BLaER1 treated with 17β-estradiol and CSF1 and Interleukin-3, amounts not matched to agents 10 nM and 100 nM (cell line): ENCODE data around the gene MAP1B.

ENCODE experiments used
- H3K27ac ChIP-seq, 11 experiments: shearing (Covaris generic); formaldehyde crosslinking; 2 replicates each; pipeline ENCODE4 v1.8.1; 2022
- H3K27me3 ChIP-seq, 11 experiments: shearing (Covaris generic); formaldehyde crosslinking; 2 replicates each; pipeline ENCODE4 v1.8.1; 2022
- H3K36me3 ChIP-seq, 11 experiments: shearing (Covaris generic); formaldehyde crosslinking; 2 replicates each; pipeline ENCODE4 v1.8.1; 2022
- H3K4me1 ChIP-seq, 10 experiments: shearing (Covaris generic); formaldehyde crosslinking; 2 replicates each; pipeline ENCODE4 v1.8.1; 2022
- H3K4me2 ChIP-seq, 11 experiments: shearing (Covaris generic); formaldehyde crosslinking; 2 replicates each; pipeline ENCODE4 v1.8.1; 2022
- H3K4me3 ChIP-seq, 10 experiments: shearing (Covaris generic); formaldehyde crosslinking; 2 replicates each; pipeline ENCODE4 v1.8.1; 2022
- H3K9ac ChIP-seq, 11 experiments: shearing (Covaris generic); formaldehyde crosslinking; 2 replicates each; pipeline ENCODE4 v1.8.1; 2022
- H3K9me3 ChIP-seq, 11 experiments: shearing (Covaris generic); formaldehyde crosslinking; replicated peaks in 1 of 11; 2 replicates each; pipeline ENCODE4 v1.8.1; 2022
- H4K20me1 ChIP-seq, 11 experiments: shearing (Covaris generic); formaldehyde crosslinking; 2 replicates each; pipeline ENCODE4 v1.8.1; 2022
- Cebpa-rat ChIP-seq, 11 experiments: shearing (Covaris generic); IDR thresholded peaks; 2 replicates each; pipeline ENCODE4 v1.8.1; 2022

Gene MAP1B

GRCh38 chr5:72242796-72243475 is 135.7 kb downstream of the MAP1B start:
- TF ChIP-seq Cebpa-rat (IDR thresholded peaks at IDR 0.05): no peak
- H4K20me1 ChIP-seq: peaks cover 0 to 37% (median 11%) of the 10 kb centered on the region in 11 experiments; a peak in 7 of 22 replicates
- H3K4me2 ChIP-seq: no peak overlapping the region
- H3K4me1 ChIP-seq: peaks cover 0 to 16% (median 12%) of the 10 kb centered on the region in 10 experiments; a peak in 11 of 20 replicates
- H3K27ac ChIP-seq: no peak overlapping the region
- peaks cover 6 to 50% (median 24%) of the 10 kb centered on the region in 11 experiments; a peak in 20 of 22 replicates for H3K36me3 ChIP-seq
- H3K9me3 ChIP-seq: no peaks in the 10 kb centered on the region
- H3K27me3 ChIP-seq: no peaks in the 10 kb centered on the region
- no peak overlapping the region for H3K4me3 ChIP-seq
- H3K9ac ChIP-seq: no peak overlapping the region

- no peaks in the 10 kb centered on the region for H3K9me3 ChIP-seq
- H4K20me1 ChIP-seq: peaks cover 0 to 37% (median 11%) of the 10 kb centered on the region in 11 experiments; a peak in 7 of 22 replicates
- no peak overlapping the region for H3K27ac ChIP-seq
- peaks cover 6 to 42% (median 17%) of the 10 kb centered on the region in 11 experiments; a peak in 14 of 22 replicates for H3K36me3 ChIP-seq
- TF ChIP-seq Cebpa-rat (IDR thresholded peaks at IDR 0.05): no peak
- no peak overlapping the region for H3K4me3 ChIP-seq
- peaks cover 0 to 18% (median 13%) of the 10 kb centered on the region in 10 experiments; a peak in 11 of 20 replicates for H3K4me1 ChIP-seq
- H3K4me2 ChIP-seq: no peak overlapping the region
- H3K27me3 ChIP-seq: no peaks in the 10 kb centered on the region
- H3K9ac ChIP-seq: no peak overlapping the region
Measured at GRCh38 chr5:72243706-72244105, 136.4 kb downstream of the MAP1B start.

GRCh38 chr5:72244862-72245371 is 137.6 kb downstream of the MAP1B start:
- Histone ChIP-seq H3K27me3 (no peaks in the 10 kb centered on the region), H4K20me1 (peaks cover 0 to 37% (median 11%) of the 10 kb centered on the region in 11 experiments; a peak in 7 of 22 replicates), H3K4me1 (peaks cover 0 to 18% (median 13%) of the 10 kb centered on the region in 10 experiments; a peak in 11 of 20 replicates), H3K36me3 (peaks cover 6 to 31% (median 13%) of the 10 kb centered on the region in 11 experiments; a peak in 12 of 22 replicates), H3K9ac (no peak overlapping the region), H3K9me3 (no peaks in the 10 kb centered on the region), H3K4me3 (no peak overlapping the region), H3K27ac (no peak overlapping the region), H3K4me2 (no peak overlapping the region)
- TF ChIP-seq Cebpa-rat (IDR thresholded peaks at IDR 0.05): no peak

GRCh38 chr5:72245546-72245945 is 138.3 kb downstream of the MAP1B start:
- H3K9ac ChIP-seq: no peak overlapping the region
- H3K36me3 ChIP-seq: peaks cover 6 to 25% (median 13%) of the 10 kb centered on the region in 11 experiments; a peak in 13 of 22 replicates
- no peaks in the 10 kb centered on the region for H3K9me3 ChIP-seq
- peaks cover 0 to 18% (median 13%) of the 10 kb centered on the region in 10 experiments; a peak in 11 of 20 replicates for H3K4me1 ChIP-seq
- H4K20me1 ChIP-seq: peaks cover 0 to 36% (median 11%) of the 10 kb centered on the region in 11 experiments; a peak in 7 of 22 replicates
- H3K4me3 ChIP-seq: no peak overlapping the region
- no peaks in the 10 kb centered on the region for H3K27me3 ChIP-seq
- TF ChIP-seq Cebpa-rat (IDR thresholded peaks at IDR 0.05): no peak
- no peak overlapping the region for H3K4me2 ChIP-seq
- H3K27ac ChIP-seq: no peak overlapping the region

GRCh38 chr5:72245951-72246532 is 138.8 kb downstream of the MAP1B start:
- peaks cover 6 to 24% (median 11%) of the 10 kb centered on the region in 11 experiments; a peak in 13 of 22 replicates for H3K36me3 ChIP-seq
- peaks cover 0 to 33% (median 13%) of the 10 kb centered on the region in 11 experiments; a peak in 10 of 22 replicates for H4K20me1 ChIP-seq
- H3K4me2 ChIP-seq: peak overlapping the region in 2 of 11 experiments; percentile 0 to 49; a peak in 1 of 22 replicates
- no peaks in the 10 kb centered on the region for H3K27me3 ChIP-seq
- H3K4me1 ChIP-seq: peaks cover 0 to 18% (median 13%) of the 10 kb centered on the region in 10 experiments; a peak in 11 of 20 replicates
- H3K9ac ChIP-seq: no peak overlapping the region
- no peaks in the 10 kb centered on the region for H3K9me3 ChIP-seq
- no peak overlapping the region for H3K27ac ChIP-seq
- no peak overlapping the region for H3K4me3 ChIP-seq
- TF ChIP-seq Cebpa-rat (IDR thresholded peaks at IDR 0.05): no peak

GRCh38 chr5:72246954-72247442 is 139.7 kb downstream of the MAP1B start:
- no peak for TF ChIP-seq Cebpa-rat (IDR thresholded peaks at IDR 0.05)
- Histone ChIP-seq H3K4me1 (peaks cover 0 to 18% (median 13%) of the 10 kb centered on the region in 10 experiments; a peak in 11 of 20 replicates), H3K4me3 (no peak overlapping the region), H3K27me3 (no peaks in the 10 kb centered on the region), H3K4me2 (peak overlapping the region in 5 of 11 experiments; percentile 0 to 49 (median 4); a peak in 7 of 22 replicates), H3K36me3 (peaks cover 0 to 24% (median 9%) of the 10 kb centered on the region in 11 experiments; a peak in 11 of 22 replicates), H3K27ac (no peak overlapping the region), H3K9me3 (no peaks in the 10 kb centered on the region), H3K9ac (no peak overlapping the region), H4K20me1 (peaks cover 0 to 33% (median 12%) of the 10 kb centered on the region in 11 experiments; a peak in 10 of 22 replicates)

GRCh38 chr5:72248410-72248981 is 141.2 kb downstream of the MAP1B start:
- H3K9me3 ChIP-seq: no peaks in the 10 kb centered on the region
- peaks cover 0 to 32% (median 8%) of the 10 kb centered on the region in 11 experiments; a peak in 9 of 22 replicates for H4K20me1 ChIP-seq
- no peaks in the 10 kb centered on the region for H3K27me3 ChIP-seq
- H3K4me3 ChIP-seq: no peak overlapping the region
- TF ChIP-seq Cebpa-rat (IDR thresholded peaks at IDR 0.05): no peak
- peaks cover 6 to 27% (median 17%) of the 10 kb centered on the region in 11 experiments; a peak in 17 of 22 replicates for H3K36me3 ChIP-seq
- no peak overlapping the region for H3K27ac ChIP-seq
- no peak overlapping the region for H3K9ac ChIP-seq
- H3K4me2 ChIP-seq: no peak overlapping the region
- H3K4me1 ChIP-seq: peaks cover 0 to 18% (median 13%) of the 10 kb centered on the region in 10 experiments; a peak in 11 of 20 replicates

GRCh38 chr5:72251386-72251785 is 144.1 kb downstream of the MAP1B start:
- no peak overlapping the region for H3K4me2 ChIP-seq
- no peak overlapping the region for H3K9ac ChIP-seq
- TF ChIP-seq Cebpa-rat (IDR thresholded peaks at IDR 0.05): no peak
- peaks cover 9 to 38% (median 19%) of the 10 kb centered on the region in 11 experiments; a peak in 18 of 22 replicates for H3K36me3 ChIP-seq
- no peak overlapping the region for H3K4me3 ChIP-seq
- no peaks in the 10 kb centered on the region for H3K27me3 ChIP-seq
- H3K9me3 ChIP-seq: no peaks in the 10 kb centered on the region
- H4K20me1 ChIP-seq: peaks cover 0 to 20% (median 0%) of the 10 kb centered on the region in 11 experiments; a peak in 8 of 22 replicates
- H3K4me1 ChIP-seq: peaks cover 0 to 13% (median 10%) of the 10 kb centered on the region in 10 experiments; a peak in 11 of 20 replicates
- H3K27ac ChIP-seq: no peak overlapping the region
